GM12878 (cell line): ENCODE data around the gene DTD2. TPM values are rescaled to one million over a fixed set of nuclear protein-coding genes. Genes with fewer than 3 reads are reported as not detected.

Experiments used
- ATAC-seq: fragments of 200-7000 bp; cut with Tn5 transposase; 3 replicates; pipeline ENCODE4 v1.9.1; 2020; ENCODE audit warnings: mild to moderate bottlenecking, moderate library complexity
- BruUV-seq: library from RNA; stranded (reverse); fragments of 400-500 nt; replicated peaks from 2 replicates; lab custom pipeline; 2021; lab: Mats Ljungman, UMichigan
- CTCF ChIA-PET: fragments of 300-600 bp; sonication (Branson Sonifier 250); formaldehyde crosslinking; extraction: SDS; loops from one replicate; lab custom pipeline; 2021; ENCODE audit warnings: inconsistent platforms; lab: Yijun Ruan, JAX
- POLR2A ChIA-PET: fragments of 350-600 bp; formaldehyde crosslinking; extraction: SDS; loops from one replicate; lab custom pipeline; 2021; ENCODE audit warnings: inconsistent platforms; lab: Charles Lee
- RAD21 ChIA-PET: fragments of 300-600 bp; sonication (Branson Sonifier 250); formaldehyde crosslinking; loops from one replicate; lab custom pipeline; 2023; ENCODE audit warnings: antibody characterized with exemption; ENCODE audit not compliant: unreplicated experiment; lab: Charles Lee
- SMC1A ChIA-PET: fragments of 300-600 bp; sonication (Branson Sonifier 250); formaldehyde crosslinking; loops from one replicate; lab custom pipeline; 2023; ENCODE audit not compliant: unreplicated experiment, uncharacterized antibody; lab: Charles Lee
- DNase-seq: peaks from one replicate; pipeline ENCODE4 v3.0.0-alpha.2; 2011; ENCODE audit warnings: low read depth, low spot score
- FAIRE-seq: peaks from 3 replicates; lab custom pipeline; 2011; peaks lifted over from hg19 to GRCh38; lab: Jason Lieb, UNC
- H2AFZ ChIP-seq: 2 replicates; pipeline ENCODE4 v1.6.0; 2011; ENCODE audit warnings: low read depth, low read length, control low read depth; ENCODE audit not compliant: control insufficient read depth
- H3K27ac ChIP-seq: 2 replicates; pipeline ENCODE4 v1.5.1; 2011; ENCODE audit warnings: control low read depth; ENCODE audit not compliant: control insufficient read depth, insufficient read depth
- H3K27me3 ChIP-seq, 2 experiments: replicated peaks in 1 of 2; 2 replicates each; pipeline versions ENCODE4 v1.6.0 to v1.6.1; 2011; ENCODE audit warnings: low read length in 1 of 2; ENCODE audit not compliant: control insufficient read depth in 2 of 2, insufficient read depth in 2 of 2
- H3K36me3 ChIP-seq, 2 experiments: 2 replicates each; pipeline ENCODE4 v1.5.1; 2011; ENCODE audit warnings: low read length in 1 of 2; ENCODE audit not compliant: control insufficient read depth in 2 of 2, insufficient read depth in 2 of 2
- H3K4me1 ChIP-seq: 2 replicates; pipeline ENCODE4 v1.6.1; 2011; ENCODE audit warnings: mild to moderate bottlenecking, low read length, moderate library complexity, mixed read lengths; ENCODE audit not compliant: control insufficient read depth, insufficient read depth
- H3K4me2 ChIP-seq: 2 replicates; pipeline ENCODE4 v1.6.0; 2011; ENCODE audit warnings: control low read depth; ENCODE audit not compliant: control insufficient read depth, insufficient read depth
- H3K4me3 ChIP-seq: fragments of 200-600 bp; sonication (generic); 2 replicates; pipeline ENCODE4 v1.5.1; 2016
- H3K79me2 ChIP-seq: 2 replicates; pipeline ENCODE4 v1.6.0; 2011; ENCODE audit warnings: low read length; ENCODE audit not compliant: control insufficient read depth, insufficient read depth
- H3K9ac ChIP-seq: 2 replicates; pipeline ENCODE4 v1.8.0; 2011; ENCODE audit warnings: low read length, control low read depth, mixed read lengths; ENCODE audit not compliant: control insufficient read depth, insufficient read depth
- H3K9me3 ChIP-seq: replicated peaks from 3 replicates; pipeline ENCODE4 v1.5.1; 2011; ENCODE audit warnings: mild to moderate bottlenecking, low read length; ENCODE audit not compliant: control insufficient read depth, insufficient read depth
- H4K20me1 ChIP-seq: 2 replicates; pipeline ENCODE4 v1.6.0; 2011; ENCODE audit not compliant: control insufficient read depth, insufficient read depth
- CEBPZ ChIP-seq: fragments of 150-350 bp; IDR thresholded peaks from 2 replicates; pipeline ENCODE4 v1.6.1; 2016; ENCODE audit warnings: low read depth, low read length
- CHD1 ChIP-seq: IDR thresholded peaks from 2 replicates; pipeline ENCODE4 v1.6.1; 2012; ENCODE audit warnings: low read depth, low read length, improper control_type of control experiment
- E2F4 ChIP-seq: IDR thresholded peaks from 2 replicates; pipeline ENCODE4 v1.6.1; 2012; ENCODE audit warnings: low read depth, low read length, improper control_type of control experiment
- IRF3 ChIP-seq: fragments of 450-650 bp; IDR thresholded peaks from 2 replicates; pipeline ENCODE4 v1.6.1; 2014; ENCODE audit warnings: mild to moderate bottlenecking
- JUND ChIP-seq: IDR thresholded peaks from 2 replicates; pipeline ENCODE4 v1.6.1; 2012; ENCODE audit warnings: low read depth, mild to moderate bottlenecking, low read length, improper control_type of control experiment, moderate library complexity
- NFIC ChIP-seq: IDR thresholded peaks from 2 replicates; pipeline ENCODE4 v1.6.1; 2012; ENCODE audit warnings: low read depth, mild to moderate bottlenecking, inconsistent platforms, low read length, moderate library complexity
- NR2C2 ChIP-seq: IDR thresholded peaks from 2 replicates; pipeline ENCODE4 v1.6.1; 2011; ENCODE audit warnings: borderline replicate concordance, low read depth; ENCODE audit not compliant: control insufficient read depth, insufficient read length
- PML ChIP-seq: IDR thresholded peaks from 2 replicates; pipeline ENCODE4 v1.6.1; 2012; ENCODE audit warnings: low read length, inconsistent platforms
- TAF1 ChIP-seq: IDR thresholded peaks from 2 replicates; pipeline ENCODE4 v1.6.1; 2011; ENCODE audit warnings: mild to moderate bottlenecking, low read depth, low read length, borderline replicate concordance
- ZNF207 ChIP-seq: fragments of 450-650 bp; IDR thresholded peaks from 2 replicates; pipeline ENCODE4 v1.6.1; 2014; ENCODE audit warnings: antibody characterized with exemption, mild to moderate bottlenecking, borderline replicate concordance
- WGBS: methylation state at CpG from one replicate; pipeline ENCODE4 v1.1.6; 2016; ENCODE audit warnings: low lambda C conversion rate; ENCODE audit not compliant: insufficient replicate concordance, insufficient coverage; ENCODE audit errors: missing lambda C conversion rate; 5-methylcytosine and 5-hydroxymethylcytosine counted together
- in situ Hi-C: fragments of 300-500 bp; cut with MboI; formaldehyde crosslinking; loops from 9 replicates; pipeline ENCODE4 v1.14.3; 2018; ENCODE audit warnings: mixed read lengths
- intact Hi-C: fragments of 100-400 bp; cut with micrococcal nuclease; formaldehyde crosslinking; loops from one replicate; pipeline ENCODE4 v1.14.2; 2022; ENCODE audit not compliant: unreplicated experiment
- polyA plus RNA-seq, 11 experiments: library from polyadenylated mRNA; depleted of rRNA in 4 of 11; unstranded in 6 of 11; stranded (reverse) in 5 of 11; fragments of >200 nt; fragmentation: Nextera tagmentation in 4 of 11; fragmentation: Illumina TruSeq in 1 of 11; extraction: Ambion mirVana in 4 of 11; extraction: Trizol in 1 of 11; gene quantifications; 1 replicate in 1 of 11; 2 replicates in 10 of 11; pipeline versions ENCODE4 v1.2.1 to v1.2.3, GENCODE V29; 2011 to 2016; ENCODE audit warnings: inconsistent platforms in 2 of 11, missing spikeins in 2 of 11, low read depth in 1 of 11
- total RNA-seq, 4 experiments: library from RNA; depleted of rRNA in 3 of 4; stranded (reverse); fragments of >200 nt in 3 of 4; fragmentation: Illumina TruSeq in 1 of 4; extraction: Trizol in 1 of 4; gene quantifications; 2 replicates each; pipeline versions ENCODE4 v1.2.1 to v1.2.3, GENCODE V29; 2013 to 2021

Gene DTD2
- total and polyA plus RNA-seq, 10 of the 15 experiments (the other 5 are each of a cell fraction or from before 2014, with no cell fraction given), result 4.5 to 32.8 (median 15.9) TPM

GRCh38 chr14:31430634-31431264, 26.6 kb downstream of the DTD2 start:
- Histone ChIP-seq H3K79me2 (no peaks in the 10 kb centered on the region), H3K9me3 (no peaks in the 10 kb centered on the region; the same call in 2 of the 3 replicates), H3K9ac (no peak overlapping the region), H4K20me1 (no peaks in the 10 kb centered on the region), H3K4me1 (no peaks in the 10 kb centered on the region), H3K4me2 (no peak overlapping the region), H3K27me3 (no peaks in the 10 kb centered on the region), H3K36me3 (no peaks in the 10 kb centered on the region), H3K4me3 (no peak overlapping the region), H3K27ac (no peak overlapping the region), H2AFZ (no peak overlapping the region)
- no peak for TF ChIP-seq JUND
- no peak for TF ChIP-seq CHD1
- TF ChIP-seq ZNF207, result no peak
- RAD21 ChIA-PET, result no interaction called here
- in situ Hi-C loops, result no loop called here
- ATAC-seq, result no peak
- WGBS, result 92% methylated on average over 10 of the region's 11 CpGs
- intact Hi-C loops, result no loop called here
- CTCF ChIA-PET, result interaction anchor here (1.8 kb wide), 1 partner anchor 19 kb away, joined by 5 read pairs; no protein-coding TSS in a partner anchor
- FAIRE-seq, result no peak
- DNase-seq, result no peak
- POLR2A ChIA-PET, result interaction anchor here (1.0 kb wide), 1 partner anchor 10 kb away, joined by 3 read pairs; the partner anchor contains the start of gene HEATR5A
- no TSS peak for BruUV-seq
- SMC1A ChIA-PET, result interaction anchor here (1.5 kb wide), 1 partner anchor 23 kb away, joined by 4 read pairs; no protein-coding TSS in a partner anchor

DNA sequence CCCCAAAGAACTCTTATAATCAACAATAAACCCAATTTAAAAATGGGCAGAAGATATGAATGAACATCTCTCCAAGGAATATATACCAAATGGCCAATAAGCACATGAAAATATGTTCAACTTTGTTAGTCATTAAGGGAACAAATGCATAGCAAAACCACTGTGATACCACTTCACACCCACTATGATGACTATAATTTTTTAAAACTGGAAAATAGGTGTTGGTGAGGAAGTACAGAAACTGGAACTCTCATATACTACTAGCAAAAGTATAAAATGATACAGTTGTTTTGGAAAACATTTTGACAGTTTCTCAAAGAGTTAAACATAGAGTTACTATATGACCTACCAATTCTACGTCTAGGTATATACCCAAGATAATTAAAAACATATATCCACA, 27.5 kb downstream of the DTD2 start:
- ChIA-PET POLR2A (no interaction called here), RAD21 (no interaction called here), CTCF (no interaction called here), SMC1A (no interaction called here)
- WGBS, result 100% methylated on average over 1 of the region's 1 CpG
- Histone ChIP-seq H3K27me3 (no peaks in the 10 kb centered on the region), H2AFZ (no peak overlapping the region), H3K9me3 (no peaks in the 10 kb centered on the region; the same call in 2 of the 3 replicates), H3K4me3 (no peak overlapping the region), H3K4me2 (no peak overlapping the region), H3K36me3 (no peaks in the 10 kb centered on the region), H4K20me1 (no peaks in the 10 kb centered on the region), H3K27ac (no peak overlapping the region), H3K79me2 (no peaks in the 10 kb centered on the region), H3K4me1 (no peaks in the 10 kb centered on the region), H3K9ac (no peak overlapping the region)
- intact Hi-C loops, result no loop called here
- no peak for ATAC-seq
- no TSS peak for BruUV-seq
- in situ Hi-C loops, result no loop called here
- no peak for DNase-seq
- FAIRE-seq, result no peak
- no peak for TF ChIP-seq NR2C2
- TF ChIP-seq PML, result no peak
- no peak for TF ChIP-seq IRF3
- no peak for TF ChIP-seq E2F4
- TF ChIP-seq NFIC, result no peak
- TF ChIP-seq CEBPZ, result no peak
- no peak for TF ChIP-seq TAF1
